Caco-2 (cell line): ENCODE measurements around the gene PKP3. TPM values are rescaled to one million over a fixed set of nuclear protein-coding genes. Genes with fewer than 3 reads are reported as not detected.

ENCODE experiments used
- BruUV-seq: library from RNA; stranded (reverse); fragments of 400-500 nt; replicated peaks from 2 replicates; lab custom pipeline; 2021; lab: Mats Ljungman, UMichigan
- CTCF ChIA-PET: fragments of 300-600 bp; sonication (Branson Sonifier 250); formaldehyde crosslinking; loops from one replicate; lab custom pipeline; 2022; ENCODE audit warnings: antibody characterized with exemption; lab: Charles Lee
- POLR2A ChIA-PET: fragments of 300-600 bp; sonication (Branson Sonifier 250); formaldehyde crosslinking; loops from one replicate; lab custom pipeline; 2022; ENCODE audit warnings: antibody characterized with exemption; lab: Charles Lee
- DNase-seq, 2 experiments: peaks; one replicate each; pipeline versions ENCODE4 v3.0.0 to v3.0.0-alpha.2; 2020 to 2022
- H3K27me3 ChIP-seq: replicated peaks from 2 replicates; pipeline ENCODE4 v1.6.0; 2011; ENCODE audit warnings: low read length; ENCODE audit not compliant: control insufficient read depth, insufficient read depth
- H3K36me3 ChIP-seq: 2 replicates; pipeline ENCODE4 v1.5.1; 2011; ENCODE audit warnings: low read length; ENCODE audit not compliant: control insufficient read depth, insufficient read depth
- H3K4me1 ChIP-seq: fragments of 250-450 bp; sonication (Bioruptor Pico); 2 replicates; pipeline ENCODE4 v1.5.1; 2020; ENCODE audit warnings: mild to moderate bottlenecking
- H3K4me3 ChIP-seq: 2 replicates; pipeline ENCODE4 v1.5.1; 2011; ENCODE audit warnings: low read depth, mild to moderate bottlenecking, control low read depth, low read length
- H3K9me3 ChIP-seq: fragments of 250-450 bp; sonication (Bioruptor Pico); 2 replicates; pipeline ENCODE4 v1.5.1; 2020; ENCODE audit warnings: mild to moderate bottlenecking, moderate library complexity
- H3K27ac Mint-ChIP-seq: one replicate; pipeline ENCODE4 v1.8.0; 2022; ENCODE audit warnings: mixed read lengths; ENCODE audit not compliant: unreplicated experiment
- H3K27me3 Mint-ChIP-seq: one replicate; pipeline ENCODE4 v1.8.0; 2022; ENCODE audit warnings: mixed read lengths; ENCODE audit not compliant: insufficient read depth, unreplicated experiment
- H3K36me3 Mint-ChIP-seq: one replicate; pipeline ENCODE4 v1.8.0; 2022; ENCODE audit warnings: mild to moderate bottlenecking, mixed read lengths; ENCODE audit not compliant: insufficient read depth, unreplicated experiment
- H3K4me1 Mint-ChIP-seq: one replicate; pipeline ENCODE4 v1.8.0; 2022; ENCODE audit warnings: low read depth, mixed read lengths; ENCODE audit not compliant: unreplicated experiment
- H3K4me3 Mint-ChIP-seq: one replicate; pipeline ENCODE4 v1.8.0; 2022; ENCODE audit warnings: mild to moderate bottlenecking, moderate library complexity, mixed read lengths; ENCODE audit not compliant: unreplicated experiment
- H3K9me3 Mint-ChIP-seq: one replicate; pipeline ENCODE4 v1.8.0; 2022; ENCODE audit warnings: mixed read lengths; ENCODE audit not compliant: unreplicated experiment
- intact Hi-C: fragments of 100-400 bp; cut with micrococcal nuclease; formaldehyde crosslinking; loops from one replicate; pipeline ENCODE4 v1.10.0; 2022; ENCODE audit not compliant: unreplicated experiment
- total RNA-seq: library from RNA; stranded (reverse); gene quantifications from 2 replicates; pipeline ENCODE4 v1.2.3, GENCODE V29; 2022
- TF ChIP-seq, protein P1 (sequence below), 2 experiments: fragments of 200-600 bp in 1 of 2; IDR thresholded peaks; 1 replicate in 1 of 2; 2 replicates in 1 of 2; pipeline versions ENCODE4 v1.5.1 to v1.8.0; 2011 to 2022; ENCODE audit warnings: antibody characterized with exemption in 1 of 2, control low read depth in 1 of 2, inconsistent platforms in 1 of 2, low read depth in 1 of 2, low read length in 1 of 2, mild to moderate bottlenecking in 1 of 2, moderate library complexity in 1 of 2; ENCODE audit not compliant: insufficient read depth in 1 of 2, severe bottlenecking in 1 of 2, unreplicated experiment in 1 of 2

The PKP3 gene
- total RNA-seq, 1 experiment from 2014 or later = 149 TPM

DNA sequence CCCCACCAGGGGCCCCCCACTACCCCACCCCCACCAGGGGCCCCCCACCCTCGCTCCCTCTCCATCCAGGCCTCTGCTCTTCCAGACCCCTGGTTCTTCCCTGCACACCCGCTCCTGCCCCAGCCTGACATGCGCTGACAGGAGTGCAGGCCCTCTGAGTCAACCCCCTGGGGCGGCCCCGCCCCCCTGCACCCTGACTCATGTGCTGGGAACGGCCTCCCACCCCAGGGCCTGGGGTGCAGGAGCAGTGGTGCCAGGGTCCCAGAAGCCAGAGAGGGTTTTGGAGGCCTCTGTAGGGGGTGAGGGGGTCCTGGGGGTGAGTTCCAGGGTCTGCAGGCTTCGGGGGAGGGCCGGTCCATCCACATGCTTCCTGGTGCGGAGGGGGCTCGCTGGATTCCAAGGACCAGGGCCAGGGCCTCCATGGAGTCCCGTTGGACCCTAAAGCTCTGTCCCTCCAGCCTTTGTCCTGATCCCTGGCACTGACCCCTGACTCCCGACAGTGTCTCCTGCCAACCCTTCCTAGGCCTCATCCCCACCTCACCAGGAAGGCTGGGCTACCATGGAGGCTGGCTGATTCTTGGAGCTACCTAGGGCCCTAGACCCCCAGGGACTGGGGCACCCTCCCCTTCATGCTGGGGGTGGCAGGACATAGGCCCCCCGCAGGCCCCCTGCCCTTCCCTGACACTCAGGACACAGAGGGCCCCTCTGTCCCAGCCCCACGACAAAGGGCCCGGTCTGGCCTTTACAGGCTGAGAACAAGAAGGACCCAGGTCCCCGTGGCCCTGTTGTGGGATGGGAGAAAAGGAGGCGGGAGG, 583 bp upstream of the PKP3 start:
- Mint-ChIP-seq H3K4me1 (peaks cover 8% of the 10 kb centered on the region), H3K9me3 (no peaks in the 10 kb centered on the region), H3K27ac (peak overlapping the region; percentile 82), H3K36me3 (peaks cover 17% of the 10 kb centered on the region), H3K27me3 (no peaks in the 10 kb centered on the region), H3K4me3 (peak overlapping the region; percentile 86)
- DNase-seq = peak; percentile 88
- intact Hi-C loops = loop anchor here (2.0 to 10.0 kb wide), 2 partner anchors 25 to 51 kb away; partner anchors contain the start of genes ANO9 and B4GALNT4
- Histone ChIP-seq H3K36me3 (peaks cover 2% of the 10 kb centered on the region; the same call in 1 of the 2 replicates), H3K4me1 (peaks cover 28% of the 10 kb centered on the region), H3K4me3 (peak overlapping the region; percentile 95), H3K27me3 (no peaks in the 10 kb centered on the region), H3K9me3 (no peaks in the 10 kb centered on the region)
- TF ChIP-seq, protein P1, sequence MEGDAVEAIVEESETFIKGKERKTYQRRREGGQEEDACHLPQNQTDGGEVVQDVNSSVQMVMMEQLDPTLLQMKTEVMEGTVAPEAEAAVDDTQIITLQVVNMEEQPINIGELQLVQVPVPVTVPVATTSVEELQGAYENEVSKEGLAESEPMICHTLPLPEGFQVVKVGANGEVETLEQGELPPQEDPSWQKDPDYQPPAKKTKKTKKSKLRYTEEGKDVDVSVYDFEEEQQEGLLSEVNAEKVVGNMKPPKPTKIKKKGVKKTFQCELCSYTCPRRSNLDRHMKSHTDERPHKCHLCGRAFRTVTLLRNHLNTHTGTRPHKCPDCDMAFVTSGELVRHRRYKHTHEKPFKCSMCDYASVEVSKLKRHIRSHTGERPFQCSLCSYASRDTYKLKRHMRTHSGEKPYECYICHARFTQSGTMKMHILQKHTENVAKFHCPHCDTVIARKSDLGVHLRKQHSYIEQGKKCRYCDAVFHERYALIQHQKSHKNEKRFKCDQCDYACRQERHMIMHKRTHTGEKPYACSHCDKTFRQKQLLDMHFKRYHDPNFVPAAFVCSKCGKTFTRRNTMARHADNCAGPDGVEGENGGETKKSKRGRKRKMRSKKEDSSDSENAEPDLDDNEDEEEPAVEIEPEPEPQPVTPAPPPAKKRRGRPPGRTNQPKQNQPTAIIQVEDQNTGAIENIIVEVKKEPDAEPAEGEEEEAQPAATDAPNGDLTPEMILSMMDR (IDR thresholded peaks at IDR 0.05; ENCODE audit: insufficient read depth in 1 of 2, low read depth in 1 of 2, low read length in 1 of 2, severe bottlenecking in 1 of 2, unreplicated experiment in 1 of 2) = no peak
- ChIA-PET POLR2A (interaction anchor here (1.0 to 1.6 kb wide), 5 partner anchors 14 to 186 kb away, joined by 3 to 10 read pairs (median 7); partner anchors contain the start of genes BET1L and RIC8A), CTCF (interaction anchor here (0.9 to 2.1 kb wide), 3 partner anchors 25 to 186 kb away, joined by 5 to 10 read pairs (median 8); partner anchors contain the start of genes BET1L and RIC8A)
- BruUV-seq = no TSS peak

DNA sequence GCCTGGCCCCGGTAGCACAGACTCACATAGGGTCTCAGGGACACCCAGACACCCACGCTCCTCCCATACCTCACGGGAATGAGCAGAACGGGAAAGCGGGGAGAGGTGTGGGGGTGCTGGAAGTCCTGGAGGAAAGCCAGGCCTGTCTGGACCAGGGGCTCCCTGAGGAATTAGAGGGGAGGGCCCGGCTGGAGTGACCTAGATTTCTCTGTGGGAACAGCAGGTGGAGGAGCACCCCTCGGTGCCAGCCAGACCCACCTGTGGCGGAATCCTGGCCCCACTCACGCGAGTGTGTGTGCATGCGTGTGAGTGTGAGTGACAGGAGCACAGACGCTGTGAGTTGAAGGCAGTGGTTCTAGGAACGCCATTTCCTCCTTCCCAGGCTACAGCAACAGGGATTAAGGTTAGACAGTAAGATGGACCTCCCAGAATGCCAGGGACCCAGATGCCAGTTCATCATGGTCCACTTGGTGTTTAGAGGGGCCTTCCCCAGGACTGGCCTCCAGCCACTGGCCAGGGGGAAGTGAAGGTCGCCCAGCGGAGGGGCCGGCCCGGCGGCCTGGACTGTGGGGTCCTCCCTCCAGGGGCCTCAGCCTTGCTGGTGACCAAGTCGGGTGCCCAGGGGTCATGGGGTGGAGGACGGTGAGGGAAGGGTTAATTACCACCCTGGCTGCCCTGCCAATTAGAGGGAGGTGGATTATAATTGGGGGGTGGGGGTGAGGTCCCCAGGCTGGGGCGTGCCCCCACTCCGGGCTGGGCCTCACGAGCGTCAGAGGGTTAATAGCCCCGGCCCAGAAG, 1.0 kb downstream of the PKP3 start:
- Mint-ChIP-seq H3K9me3 (no peaks in the 10 kb centered on the region), H3K4me3 (peak overlapping the region; percentile 86), H3K36me3 (peaks cover 33% of the 10 kb centered on the region), H3K27ac (peak overlapping the region; percentile 82), H3K4me1 (peaks cover 8% of the 10 kb centered on the region), H3K27me3 (no peaks in the 10 kb centered on the region)
- H3K27me3 ChIP-seq = no peaks in the 10 kb centered on the region
- TF ChIP-seq, protein P1 (IDR thresholded peaks at IDR 0.05; ENCODE audit: insufficient read depth in 1 of 2, low read depth in 1 of 2, low read length in 1 of 2, severe bottlenecking in 1 of 2, unreplicated experiment in 1 of 2) = no peak
- H3K9me3 ChIP-seq = 0 out of 2 replicates have a peak, but pooled peaks cover 3% of the 10 kb centered on the region
- no TSS peak for BruUV-seq
- intact Hi-C loops = loop anchor here (10.0 kb wide), 1 partner anchor 50 kb away; the partner anchor contains the start of gene ANO9
- CTCF ChIA-PET = no interaction called here
- DNase-seq = no peak
- H3K36me3 ChIP-seq = peaks cover 2% of the 10 kb centered on the region
- H3K4me1 ChIP-seq = peaks cover 28% of the 10 kb centered on the region
- POLR2A ChIA-PET = interaction anchor here (1.6 kb wide), 1 partner anchor 188 kb away, joined by 7 read pairs; the partner anchor contains the start of genes BET1L and RIC8A
- H3K4me3 ChIP-seq = peak overlapping the region; percentile 95

DNA sequence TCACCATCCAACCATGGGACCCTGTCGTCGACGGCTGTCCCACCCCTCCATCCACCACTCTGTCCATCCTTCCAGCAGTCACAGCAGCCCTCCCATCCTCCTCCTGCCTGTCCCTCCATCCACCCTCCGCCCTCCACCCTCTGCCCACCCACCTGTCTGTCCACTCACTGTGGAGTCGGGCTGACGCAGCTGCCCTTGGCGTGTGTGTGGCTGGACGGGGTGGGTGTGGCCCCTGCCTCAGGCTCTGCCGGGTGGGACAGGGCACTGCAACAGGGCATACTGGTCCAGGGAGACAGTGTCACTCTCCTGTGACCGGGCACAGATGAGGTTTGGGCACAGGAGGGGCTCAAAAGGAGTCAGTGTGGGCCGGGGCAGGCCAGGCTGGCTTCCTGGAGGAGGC, 1.9 kb downstream of the PKP3 start:
- H3K9me3 ChIP-seq = 0 out of 2 replicates have a peak, but pooled peaks cover 3% of the 10 kb centered on the region
- intact Hi-C loops = loop anchor here (10.0 kb wide), 1 partner anchor 49 kb away; the partner anchor contains the start of gene ANO9
- Mint-ChIP-seq H3K4me1 (peaks cover 8% of the 10 kb centered on the region), H3K4me3 (peak overlapping the region; percentile 86), H3K27me3 (no peaks in the 10 kb centered on the region), H3K27ac (no peak overlapping the region), H3K9me3 (no peaks in the 10 kb centered on the region), H3K36me3 (peaks cover 38% of the 10 kb centered on the region)
- H3K27me3 ChIP-seq = no peaks in the 10 kb centered on the region
- CTCF ChIA-PET = interaction anchor here (0.9 to 1.2 kb wide), 2 partner anchors 53 to 145 kb away, joined by 3 read pairs; no protein-coding TSS in a partner anchor
- peaks cover 28% of the 10 kb centered on the region for H3K4me1 ChIP-seq
- peak overlapping the region; percentile 95 for H3K4me3 ChIP-seq
- POLR2A ChIA-PET = no interaction called here
- DNase-seq = no peak
- no TSS peak for BruUV-seq
- TF ChIP-seq, protein P1 (IDR thresholded peaks at IDR 0.05; ENCODE audit: insufficient read depth in 1 of 2, low read depth in 1 of 2, low read length in 1 of 2, severe bottlenecking in 1 of 2, unreplicated experiment in 1 of 2) = no peak
- H3K36me3 ChIP-seq = peaks cover 2% of the 10 kb centered on the region
